A673 (cell line): ENCODE results near the gene NPBWR2. TPM values are rescaled to one million over a fixed set of nuclear protein-coding genes. Genes with fewer than 3 reads are reported as not detected.

Source experiments
- BruUV-seq: library from RNA; stranded (reverse); fragments of 400-500 nt; replicated peaks from 2 replicates; lab custom pipeline; 2021; lab: Mats Ljungman, UMichigan
- CTCF ChIA-PET: fragments of 300-600 bp; sonication (Branson Sonifier 250); formaldehyde crosslinking; loops from one replicate; lab custom pipeline; 2022; ENCODE audit warnings: antibody characterized with exemption; lab: Charles Lee
- POLR2A ChIA-PET: fragments of 300-600 bp; sonication (Branson Sonifier 250); formaldehyde crosslinking; loops from one replicate; lab custom pipeline; 2022; ENCODE audit warnings: antibody characterized with exemption; ENCODE audit not compliant: low non-redundant PET; lab: Charles Lee
- DNase-seq: peaks from one replicate; pipeline ENCODE4 v3.0.0-alpha.2; 2015; ENCODE audit warnings: low spot score
- H3K27ac ChIP-seq: fragments of 200-600 bp; sonication (generic); 2 replicates; pipeline ENCODE4 v1.5.1; 2016; ENCODE audit warnings: mixed run types, low read depth, mild to moderate bottlenecking, mixed read lengths, antibody characterized with exemption, low read length; ENCODE audit not compliant: poor library complexity, severe bottlenecking
- H3K27me3 ChIP-seq: fragments of 200-600 bp; sonication (generic); replicated peaks from 2 replicates; pipeline ENCODE4 v1.6.1; 2017; ENCODE audit warnings: mixed run types, low read depth, mild to moderate bottlenecking, mixed read lengths, antibody characterized with exemption, low read length; ENCODE audit not compliant: insufficient read depth, poor library complexity
- H3K36me3 ChIP-seq: fragments of 200-600 bp; sonication (generic); 2 replicates; pipeline ENCODE4 v1.6.1; 2016; ENCODE audit warnings: mixed run types, mild to moderate bottlenecking, mixed read lengths, antibody characterized with exemption, low read length; ENCODE audit not compliant: insufficient read depth, poor library complexity, severe bottlenecking
- H3K4me1 ChIP-seq: fragments of 200-600 bp; sonication (generic); 2 replicates; pipeline ENCODE4 v1.6.1; 2017; ENCODE audit warnings: mixed run types, mild to moderate bottlenecking, mixed read lengths, antibody characterized with exemption, low read length; ENCODE audit not compliant: insufficient read depth, poor library complexity, severe bottlenecking
- H3K4me3 ChIP-seq: fragments of 200-600 bp; sonication (generic); 2 replicates; pipeline ENCODE4 v1.5.1; 2016; ENCODE audit warnings: low read depth, mixed run types, mild to moderate bottlenecking, mixed read lengths, low read length; ENCODE audit not compliant: poor library complexity, severe bottlenecking
- H3K9me3 ChIP-seq: fragments of 200-600 bp; sonication (generic); 2 replicates; pipeline ENCODE4 v1.6.1; 2016; ENCODE audit warnings: mixed run types, low read depth, mild to moderate bottlenecking, mixed read lengths, antibody characterized with exemption, low read length; ENCODE audit not compliant: poor library complexity, severe bottlenecking
- EZH2 ChIP-seq: fragments of 200-600 bp; sonication (generic); IDR thresholded peaks from 2 replicates; pipeline ENCODE4 v1.6.1; 2017; ENCODE audit warnings: borderline replicate concordance, low read depth, mild to moderate bottlenecking, mixed read lengths, antibody characterized with exemption, low read length; ENCODE audit not compliant: poor library complexity, severe bottlenecking
- intact Hi-C: fragments of 100-400 bp; cut with micrococcal nuclease; formaldehyde crosslinking; loops from one replicate; pipeline ENCODE4 v1.10.0; 2022; ENCODE audit not compliant: unreplicated experiment
- total RNA-seq: library from RNA; stranded (reverse); gene quantifications from 2 replicates; pipeline ENCODE4 v1.2.3, GENCODE V29; 2021
- TF ChIP-seq, protein P1 (sequence below): fragments of 300-800, 200-600 bp; sonication (generic); conservative IDR thresholded peaks from 2 replicates; pipeline ENCODE4 v1.5.1; 2017; ENCODE audit warnings: low read depth, mild to moderate bottlenecking, antibody characterized with exemption, low read length, moderate library complexity, mixed read lengths

The NPBWR2 gene
- total RNA-seq, 1 experiment from 2014 or later = not detected

DNA sequence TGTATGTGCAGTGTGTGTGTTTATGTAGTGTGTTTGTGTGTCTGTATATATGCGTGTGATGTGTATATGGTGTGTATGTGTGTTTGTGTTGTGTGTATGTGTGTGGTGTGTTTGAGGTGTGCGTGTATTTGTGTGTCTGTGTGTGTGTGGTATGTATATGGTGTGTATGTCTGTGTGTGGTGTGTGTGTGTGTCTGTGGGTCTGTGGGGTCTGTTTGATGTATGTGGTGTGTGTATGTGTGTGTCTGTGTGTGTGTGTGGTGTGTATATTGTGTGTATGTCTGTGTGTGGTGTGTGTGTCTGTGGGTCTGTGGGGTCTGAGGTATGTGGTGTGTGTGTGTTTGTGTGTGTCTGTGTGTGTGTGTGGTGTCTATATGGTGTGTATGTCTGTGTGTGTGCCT, 46.0 kb upstream of the NPBWR2 start:
- Histone ChIP-seq H3K36me3 (no peaks in the 10 kb centered on the region), H3K4me1 (no peaks in the 10 kb centered on the region), H3K9me3 (no peaks in the 10 kb centered on the region), H3K27ac (no peak overlapping the region), H3K4me3 (no peak overlapping the region), H3K27me3 (no peaks in the 10 kb centered on the region)
- CTCF ChIA-PET = no interaction called here
- intact Hi-C loops = no loop called here
- POLR2A ChIA-PET = no interaction called here
- BruUV-seq = no TSS peak
- no peak for DNase-seq
- TF ChIP-seq EZH2 = no peak
- TF ChIP-seq, protein P1, sequence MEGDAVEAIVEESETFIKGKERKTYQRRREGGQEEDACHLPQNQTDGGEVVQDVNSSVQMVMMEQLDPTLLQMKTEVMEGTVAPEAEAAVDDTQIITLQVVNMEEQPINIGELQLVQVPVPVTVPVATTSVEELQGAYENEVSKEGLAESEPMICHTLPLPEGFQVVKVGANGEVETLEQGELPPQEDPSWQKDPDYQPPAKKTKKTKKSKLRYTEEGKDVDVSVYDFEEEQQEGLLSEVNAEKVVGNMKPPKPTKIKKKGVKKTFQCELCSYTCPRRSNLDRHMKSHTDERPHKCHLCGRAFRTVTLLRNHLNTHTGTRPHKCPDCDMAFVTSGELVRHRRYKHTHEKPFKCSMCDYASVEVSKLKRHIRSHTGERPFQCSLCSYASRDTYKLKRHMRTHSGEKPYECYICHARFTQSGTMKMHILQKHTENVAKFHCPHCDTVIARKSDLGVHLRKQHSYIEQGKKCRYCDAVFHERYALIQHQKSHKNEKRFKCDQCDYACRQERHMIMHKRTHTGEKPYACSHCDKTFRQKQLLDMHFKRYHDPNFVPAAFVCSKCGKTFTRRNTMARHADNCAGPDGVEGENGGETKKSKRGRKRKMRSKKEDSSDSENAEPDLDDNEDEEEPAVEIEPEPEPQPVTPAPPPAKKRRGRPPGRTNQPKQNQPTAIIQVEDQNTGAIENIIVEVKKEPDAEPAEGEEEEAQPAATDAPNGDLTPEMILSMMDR = no peak

DNA sequence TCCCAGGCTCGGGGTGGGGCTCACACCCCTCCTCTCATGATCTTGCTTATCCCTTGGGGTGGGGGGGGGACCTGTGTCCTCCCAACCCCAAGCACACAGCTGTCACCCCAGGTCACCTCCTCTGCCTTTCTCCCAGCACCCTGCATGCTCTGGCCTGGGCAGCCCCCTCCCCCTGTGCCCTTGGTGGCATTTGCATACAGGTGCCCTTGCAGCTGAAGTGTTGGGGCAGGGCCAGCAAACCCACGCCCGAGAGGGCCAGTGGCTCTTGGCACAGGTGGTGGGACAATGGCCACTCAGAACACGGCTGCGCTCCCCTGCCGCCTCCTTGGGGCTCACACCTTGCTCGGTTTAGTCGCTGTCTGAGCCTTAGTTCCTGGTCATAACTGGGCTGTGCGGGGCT, 45.5 kb upstream of the NPBWR2 start:
- CTCF ChIA-PET = no interaction called here
- TF ChIP-seq EZH2 = no peak
- TF ChIP-seq, protein P1 = no peak
- no peaks in the 10 kb centered on the region for H3K27me3 ChIP-seq
- no peaks in the 10 kb centered on the region for H3K36me3 ChIP-seq
- no peak overlapping the region for H3K27ac ChIP-seq
- no peak overlapping the region for H3K4me3 ChIP-seq
- intact Hi-C loops = no loop called here
- POLR2A ChIA-PET = no interaction called here
- no peaks in the 10 kb centered on the region for H3K9me3 ChIP-seq
- H3K4me1 ChIP-seq = no peaks in the 10 kb centered on the region
- BruUV-seq = no TSS peak
- DNase-seq = no peak

DNA sequence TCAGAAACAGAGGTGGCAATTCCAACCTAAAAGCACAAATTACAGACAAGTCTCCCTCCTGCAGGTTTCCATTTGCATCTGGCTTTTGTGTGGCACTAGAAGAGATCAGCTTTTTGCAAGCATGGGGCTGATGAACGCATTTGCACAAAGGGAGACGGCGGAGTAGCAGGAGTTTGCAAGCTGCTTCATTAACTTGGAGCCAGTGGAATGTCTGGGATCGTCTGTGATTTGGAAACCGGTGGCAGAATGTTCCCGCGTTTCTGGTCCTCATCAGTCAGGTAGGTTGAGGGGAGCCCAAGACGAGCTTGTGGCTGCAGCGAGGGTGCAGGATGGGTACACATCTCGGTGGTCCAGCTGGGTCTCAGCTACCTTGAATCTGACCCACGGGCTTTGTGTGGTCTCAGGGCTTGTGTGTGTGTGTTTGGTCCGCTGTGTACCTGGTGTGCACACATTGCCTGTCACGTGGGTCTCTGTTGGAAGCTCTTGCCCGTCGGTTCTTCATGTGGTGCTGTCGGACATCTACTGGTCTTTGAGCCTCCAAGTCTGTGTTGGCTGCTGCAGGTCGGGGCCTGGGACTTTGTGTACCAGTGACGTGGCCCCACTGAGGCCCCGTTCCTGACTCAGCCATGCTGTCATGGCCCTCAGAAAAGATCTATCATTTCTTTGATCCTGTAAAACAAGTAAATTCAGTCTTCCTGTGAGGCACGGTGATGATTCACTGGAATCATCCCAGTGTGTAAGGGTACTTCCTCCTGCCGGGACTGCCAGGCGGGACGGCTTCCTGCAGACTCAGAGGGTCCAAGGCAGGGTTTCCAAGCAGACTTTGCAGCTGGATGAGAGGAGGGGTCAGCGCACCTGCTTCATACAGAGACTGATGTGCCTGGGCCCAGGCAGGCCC, 44.5 kb upstream of the NPBWR2 start:
- no peak for TF ChIP-seq EZH2
- TF ChIP-seq, protein P1 = no peak
- Histone ChIP-seq H3K36me3 (no peaks in the 10 kb centered on the region), H3K9me3 (no peaks in the 10 kb centered on the region), H3K4me1 (no peaks in the 10 kb centered on the region), H3K27me3 (peaks cover 4% of the 10 kb centered on the region), H3K4me3 (no peak overlapping the region), H3K27ac (no peak overlapping the region)
- BruUV-seq = no TSS peak
- DNase-seq = no peak
- POLR2A ChIA-PET = no interaction called here
- CTCF ChIA-PET = no interaction called here
- intact Hi-C loops = no loop called here
